ENCODE measurements around the gene ST8SIA6. TPM values are rescaled to one million over a fixed set of nuclear protein-coding genes. Genes with fewer than 3 reads are reported as not detected.

ST8SIA6 gene, protein sequence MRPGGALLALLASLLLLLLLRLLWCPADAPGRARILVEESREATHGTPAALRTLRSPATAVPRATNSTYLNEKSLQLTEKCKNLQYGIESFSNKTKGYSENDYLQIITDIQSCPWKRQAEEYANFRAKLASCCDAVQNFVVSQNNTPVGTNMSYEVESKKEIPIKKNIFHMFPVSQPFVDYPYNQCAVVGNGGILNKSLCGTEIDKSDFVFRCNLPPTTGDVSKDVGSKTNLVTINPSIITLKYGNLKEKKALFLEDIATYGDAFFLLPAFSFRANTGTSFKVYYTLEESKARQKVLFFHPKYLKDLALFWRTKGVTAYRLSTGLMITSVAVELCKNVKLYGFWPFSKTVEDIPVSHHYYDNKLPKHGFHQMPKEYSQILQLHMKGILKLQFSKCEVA
- total RNA-seq: not detected in 2 replicates

DNA sequence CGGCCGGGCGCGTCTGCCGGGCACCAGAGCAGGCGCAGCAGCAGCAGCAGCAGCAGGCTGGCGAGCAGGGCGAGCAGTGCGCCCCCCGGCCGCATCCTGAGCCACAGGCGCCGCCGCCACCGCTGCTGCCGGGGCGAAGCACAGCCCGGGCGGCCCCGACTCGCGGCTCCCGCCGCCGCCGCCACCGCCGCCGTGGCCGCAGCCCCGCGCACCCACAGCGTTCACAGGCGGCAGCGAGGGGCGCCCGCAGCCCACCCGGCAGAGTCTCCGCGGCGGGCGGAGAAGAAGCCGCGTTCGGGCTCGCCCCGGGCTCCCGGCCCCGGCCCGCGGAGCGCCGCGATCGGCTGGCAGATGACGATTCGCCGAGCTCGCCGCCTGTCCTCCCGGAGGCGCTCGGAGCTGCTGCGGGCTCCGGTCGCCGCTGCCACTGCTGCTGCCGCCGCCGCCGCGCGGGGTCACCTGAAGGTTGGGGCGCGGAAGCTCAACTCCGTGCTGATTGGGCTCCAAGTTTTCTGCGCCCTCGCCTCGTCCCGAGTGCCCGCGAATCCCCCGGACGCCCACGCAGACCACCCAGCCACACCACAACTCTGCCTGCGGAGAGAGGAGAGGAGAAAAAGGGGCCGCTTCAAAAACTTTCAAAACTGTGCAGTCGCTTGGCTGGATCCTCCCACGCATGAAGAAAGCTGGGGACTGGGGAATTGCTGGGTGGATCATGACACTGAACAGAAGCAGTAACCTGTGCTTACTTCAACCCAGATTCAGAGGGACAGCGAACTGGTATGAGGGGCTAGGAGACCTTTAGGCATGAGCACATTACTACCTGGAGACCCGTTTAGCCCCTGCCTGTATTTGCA is at the start of gene ST8SIA6:
Gene ST8SIA6, minus strand, starts transcription at position 435 of the 854 bp plus-strand sequence. Its CDS starts 340 bp downstream, at position 95.

Small RNA genes within 50 kb of the gene (small RNA-seq; reads per million reads assigned to genes)
- not detected for gene RF00019

Other genes with a start within 250 kb of the ST8SIA6 start
- gene VIM, start 226.4 kb downstream of the ST8SIA6 start, total RNA-seq: 22,890 and 27,562 TPM in 2 replicates
- gene HACD1, start 162.8 kb upstream of the ST8SIA6 start, total RNA-seq: 43.2 and 46.1 TPM in 2 replicates
- gene STAM, start 189.6 kb upstream of the ST8SIA6 start, total RNA-seq: 39.7 and 40.9 TPM in 2 replicates

All from hair follicle dermal papilla cell (primary cell).